ENCODE measurements around the gene ODAD3.

ODAD3 gene

DNA sequence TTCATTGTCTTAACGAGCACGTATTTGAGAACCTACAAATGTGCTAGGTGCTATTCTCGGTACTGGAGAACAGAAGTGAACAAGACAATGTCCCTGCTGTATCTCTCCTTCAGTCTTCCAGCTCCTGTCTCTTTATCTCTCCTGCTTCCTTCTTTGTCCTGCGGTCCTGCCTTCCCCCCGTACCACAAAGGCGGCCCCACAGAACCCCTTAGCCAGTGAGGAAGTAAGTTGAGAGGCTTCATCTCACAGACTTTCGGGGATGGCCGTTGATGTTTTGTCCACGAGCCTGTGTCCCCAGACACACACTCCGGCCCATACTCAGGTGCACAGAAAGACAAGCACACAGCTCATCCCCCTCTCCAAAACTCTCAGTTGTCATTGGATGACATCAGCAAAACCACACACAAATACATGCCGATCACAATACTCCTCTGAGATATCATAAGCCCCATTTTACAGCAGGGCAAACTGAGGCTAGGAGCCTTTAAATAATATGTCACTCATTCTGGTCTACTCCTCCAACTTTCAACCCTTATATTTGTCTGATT, 61.0 kb downstream of the ODAD3 start:
- DNase-seq: no peak

DNA sequence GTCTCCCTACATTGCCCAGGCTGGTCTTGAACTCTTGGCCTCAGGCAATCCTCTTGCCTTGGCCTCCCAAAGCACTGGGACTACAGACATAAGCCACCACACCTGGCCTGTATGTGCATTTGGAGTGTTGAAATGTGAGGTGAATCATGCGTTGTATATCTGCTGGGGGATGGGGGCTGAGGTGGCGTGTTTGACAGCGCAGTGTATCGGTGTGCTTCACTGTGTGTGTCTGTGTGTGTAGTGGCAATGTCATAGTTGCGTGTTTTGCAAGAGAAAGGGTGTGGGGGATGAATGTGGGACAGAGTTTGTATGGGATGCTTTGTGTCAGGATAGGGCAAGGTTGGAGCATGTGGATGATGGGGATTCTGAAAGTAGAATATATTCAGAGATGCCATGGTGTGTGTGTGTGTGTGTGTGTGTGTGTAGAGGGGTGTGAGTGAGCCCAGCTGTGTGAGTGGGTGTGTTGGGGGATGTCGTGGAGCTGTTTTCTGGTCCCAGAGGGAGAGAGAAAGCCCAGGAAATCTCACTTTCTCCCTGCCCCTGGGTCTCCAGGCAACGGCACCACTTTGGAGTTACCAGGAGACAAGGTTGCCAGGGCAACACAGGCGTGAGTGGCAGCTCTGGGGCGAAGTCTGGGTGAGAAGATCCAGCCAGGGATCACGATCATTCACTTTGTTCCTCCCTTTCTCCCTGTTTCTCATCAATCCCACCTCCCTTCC, 61.6 kb downstream of the ODAD3 start:
- DNase-seq: no peak

DNA sequence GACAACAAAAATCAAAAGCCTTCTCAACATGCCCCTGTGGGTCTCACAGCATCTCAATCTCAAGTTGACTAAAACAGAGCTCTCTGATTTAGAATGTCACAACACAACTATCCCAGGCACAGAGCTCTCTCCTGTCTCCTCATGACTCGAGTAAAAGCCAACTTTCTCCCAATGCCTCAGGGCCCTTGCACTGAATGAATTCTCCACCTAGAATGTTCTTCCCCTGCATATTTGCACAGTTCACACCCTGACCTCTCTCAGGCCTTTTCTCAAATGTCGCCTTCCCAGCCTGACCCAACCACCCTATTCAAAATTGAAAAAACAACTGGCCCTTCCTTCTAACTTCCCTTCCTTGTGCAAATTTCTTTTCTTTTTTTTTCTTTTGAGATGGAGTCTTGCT, 64.2 kb downstream of the ODAD3 start:
- no peak for DNase-seq
